HG02798 (cell line): ENCODE results near the gene TACC2.

ENCODE experiments used
- ATAC-seq: cut with Tn5 transposase; IDR thresholded peaks from one replicate; pipeline ENCODE4 v1.9.1; 2021; ENCODE audit warnings: mild to moderate bottlenecking; ENCODE audit not compliant: unreplicated experiment, poor library complexity

The TACC2 gene

DNA sequence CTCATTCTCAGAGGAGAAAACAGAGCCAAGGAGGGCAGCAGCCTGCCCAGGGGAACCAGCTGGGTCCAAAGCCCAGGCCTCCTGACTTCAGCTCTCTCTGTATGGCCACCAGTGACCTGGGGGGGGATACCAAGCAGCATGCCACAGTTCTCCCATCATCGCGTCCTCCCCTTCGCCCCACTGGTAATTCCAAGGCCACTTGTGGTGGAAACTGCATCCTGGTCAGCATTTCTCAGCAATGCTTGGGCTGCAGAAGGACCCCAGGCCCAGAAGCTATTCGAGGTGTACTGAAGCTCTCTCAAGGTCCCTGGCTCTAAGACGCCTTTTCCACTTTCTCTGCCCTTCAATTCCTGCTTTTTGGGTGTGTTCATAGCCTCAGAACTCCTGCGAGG lies 309.2 kb downstream of the TACC2 start:
- ATAC-seq: no peak

DNA sequence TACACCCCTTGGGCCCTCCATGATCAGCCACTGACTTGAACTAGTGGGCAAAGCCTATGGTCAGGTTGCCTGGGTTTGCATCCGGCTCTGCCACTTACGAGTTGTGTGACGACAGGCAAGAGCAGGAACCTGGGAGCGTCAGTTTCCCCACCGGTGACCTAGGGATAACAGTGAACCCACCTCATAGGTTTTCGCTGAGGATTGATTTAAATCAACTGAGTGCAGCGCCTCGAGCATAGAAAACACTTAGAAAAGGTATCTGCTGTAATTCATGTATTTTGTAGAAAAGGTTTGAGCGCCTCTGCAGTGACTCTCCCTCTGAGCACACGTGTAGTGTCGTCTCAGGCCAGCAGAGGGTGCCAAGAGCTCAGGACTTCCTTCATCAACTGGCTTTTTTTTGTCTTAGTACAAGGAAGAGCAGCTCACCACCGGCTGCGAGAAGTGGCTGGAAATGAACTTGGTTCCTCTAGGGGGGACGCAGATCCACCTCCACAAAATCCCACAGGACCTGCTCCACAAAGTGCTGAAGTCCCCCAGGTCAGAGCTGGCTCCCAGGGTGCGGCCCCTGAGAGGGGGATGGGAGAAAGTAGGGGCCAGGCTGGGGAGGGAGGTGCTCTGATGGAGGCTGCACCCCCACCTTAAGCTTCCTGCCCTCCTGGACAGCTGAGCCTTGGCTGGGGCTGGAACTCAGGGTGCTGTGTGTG lies 309.8 kb downstream of the TACC2 start:
- peak; percentile 70 for ATAC-seq

DNA sequence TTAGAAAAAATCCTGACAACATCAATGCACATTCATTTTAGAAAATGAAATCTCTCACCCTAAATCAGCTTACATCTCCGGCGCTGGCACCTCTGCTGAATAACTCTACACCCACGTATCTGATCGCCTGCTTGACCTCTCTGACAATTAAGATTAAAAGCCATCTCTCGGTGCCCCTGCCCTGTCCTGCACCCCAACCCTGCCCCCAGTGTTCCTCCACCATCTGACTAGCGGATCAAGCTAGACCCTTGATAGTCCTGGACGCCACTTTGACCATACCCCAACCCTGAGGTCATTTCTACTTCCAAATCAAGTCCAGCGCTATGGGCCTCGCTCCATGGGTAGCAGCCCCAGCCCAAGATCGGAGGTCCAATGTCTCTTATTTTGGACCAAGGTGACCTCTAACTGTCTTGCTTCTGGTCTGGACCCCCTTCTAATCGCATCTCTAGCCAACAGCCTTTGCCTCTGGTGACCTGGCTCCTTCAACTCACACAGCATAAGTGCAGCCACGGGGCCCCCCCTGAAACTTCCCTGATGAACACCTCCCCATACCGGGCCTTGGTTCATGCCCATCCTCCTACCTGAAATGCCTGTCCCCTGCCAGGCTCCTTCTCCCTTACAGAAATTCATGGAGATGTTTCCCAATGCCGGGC lies 310.6 kb downstream of the TACC2 start:
- no peak for ATAC-seq

- ATAC-seq: no peak
These were observed 312.3 kb downstream of the TACC2 start for GRCh38 chr10:122301055-122301810.

GRCh38 chr10:122301811-122302115 lies 312.8 kb downstream of the TACC2 start:
- ATAC-seq: no peak

DNA sequence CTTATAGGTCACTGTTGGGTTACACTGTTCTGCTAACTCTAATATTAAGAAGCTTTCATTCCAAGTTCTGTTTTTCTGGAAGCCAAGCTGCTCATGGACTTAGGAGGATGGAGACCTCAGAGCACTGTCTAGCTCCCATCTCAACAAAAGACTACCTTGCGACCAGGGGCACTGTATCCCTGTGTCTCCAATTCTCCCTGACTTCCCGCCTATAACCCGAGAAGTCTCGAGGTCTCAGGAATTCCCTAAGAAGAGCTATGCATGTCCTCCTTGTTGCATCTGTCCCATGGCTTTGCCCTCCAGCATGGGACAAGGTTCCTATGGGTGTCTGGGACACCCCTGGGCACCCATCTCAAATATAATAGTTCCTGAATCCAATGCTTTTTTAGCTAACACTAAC lies 313.4 kb downstream of the TACC2 start:
- no peak for ATAC-seq

DNA sequence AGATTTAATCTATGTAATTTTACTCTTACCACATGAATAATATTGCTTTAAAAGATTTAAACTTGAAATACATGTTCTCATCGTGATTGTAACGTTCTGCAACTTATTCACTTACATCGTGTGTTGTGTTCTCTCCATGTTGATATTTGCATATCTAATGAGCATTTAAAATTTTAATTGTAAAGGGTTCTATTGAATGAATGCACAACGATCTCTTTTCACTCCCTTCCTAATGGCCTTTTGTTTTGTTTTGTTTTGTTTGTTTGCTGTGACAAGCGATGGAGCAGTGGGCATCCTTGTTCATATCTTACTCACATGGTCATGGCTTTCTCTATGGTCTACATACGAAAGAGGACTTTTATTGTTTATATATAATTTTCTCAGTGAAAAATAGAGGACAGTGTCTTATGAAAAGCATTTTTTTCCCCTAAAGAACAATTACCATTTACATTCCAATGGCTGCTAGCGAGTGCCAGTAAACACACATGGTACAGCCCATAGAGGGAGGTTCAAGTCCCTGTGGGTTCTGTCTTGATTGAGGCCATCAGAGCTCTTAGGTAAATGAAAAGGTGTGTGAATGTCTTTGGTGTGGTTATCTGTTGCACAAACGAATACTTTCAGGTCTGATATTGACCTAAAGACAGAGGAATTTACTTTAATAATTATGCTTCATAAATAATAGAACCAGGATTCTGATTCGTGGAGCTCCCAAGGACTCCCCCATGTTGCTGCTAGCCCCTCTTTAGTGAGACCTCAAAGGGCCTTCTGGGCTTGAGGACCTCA lies 314.5 kb downstream of the TACC2 start:
- ATAC-seq: no peak
